GM12873 (cell line): Measurements from ENCODE around the gene SMYD3.

Experiments
- CTCF ChIP-seq: IDR thresholded peaks from 2 replicates; pipeline ENCODE4 v1.5.1; 2012; ENCODE audit warnings: low read depth, mild to moderate bottlenecking, moderate library complexity, low read length, control low read depth; ENCODE audit not compliant: insufficient read depth; ENCODE audit errors: missing control alignments

SMYD3 gene

GRCh38 chr1:246113555-246114095, 393.5 kb downstream of the SMYD3 start:
- TF ChIP-seq CTCF, result no peak

GRCh38 chr1:246111570-246111969, 395.5 kb downstream of the SMYD3 start:
- no peak for TF ChIP-seq CTCF

- no peak for TF ChIP-seq CTCF
These were observed 396.5 kb downstream of the SMYD3 start for GRCh38 chr1:246110343-246111219.

GRCh38 chr1:246108278-246108925, 398.7 kb downstream of the SMYD3 start:
- TF ChIP-seq CTCF, result no peak

GRCh38 chr1:246107516-246108277, 399.4 kb downstream of the SMYD3 start:
- TF ChIP-seq CTCF, result no peak

GRCh38 chr1:246106342-246106763, 400.7 kb downstream of the SMYD3 start:
- no peak for TF ChIP-seq CTCF
